ENCODE results near the gene SBK2. TPM values are rescaled to one million over a fixed set of nuclear protein-coding genes. Genes with fewer than 3 reads are reported as not detected.
"Not testable (repeated sequence)": the region's sequence is repeated elsewhere in the genome, so short reads cannot be mapped to it uniquely, and the experiment has no call there.

Gene SBK2, protein sequence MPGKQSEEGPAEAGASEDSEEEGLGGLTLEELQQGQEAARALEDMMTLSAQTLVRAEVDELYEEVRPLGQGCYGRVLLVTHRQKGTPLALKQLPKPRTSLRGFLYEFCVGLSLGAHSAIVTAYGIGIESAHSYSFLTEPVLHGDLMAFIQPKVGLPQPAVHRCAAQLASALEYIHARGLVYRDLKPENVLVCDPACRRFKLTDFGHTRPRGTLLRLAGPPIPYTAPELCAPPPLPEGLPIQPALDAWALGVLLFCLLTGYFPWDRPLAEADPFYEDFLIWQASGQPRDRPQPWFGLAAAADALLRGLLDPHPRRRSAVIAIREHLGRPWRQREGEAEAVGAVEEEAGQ
- polyA plus RNA-seq (2013): 0.07 TPM

GRCh38 chr19:55536951-55537740, at the start of gene SBK2:
SBK2 (minus strand) TSS chr19:55537133; CDS start chr19:55536294, 839 bp downstream.
- no peaks in the 10 kb centered on the region for H3K27me3 ChIP-seq (replicated peaks in 2 of 5; ENCODE audit: control insufficient read depth in 4 of 5, insufficient read depth in 5 of 5, low read length in 4 of 5)
- H3K9me3 ChIP-seq (ENCODE audit: control extremely low read depth in 1 of 5, control insufficient read depth in 4 of 5, insufficient read depth in 2 of 5, low read depth in 1 of 5, low read length in 4 of 5): no peaks in the 10 kb centered on the region
- no peaks in the 10 kb centered on the region for H3K36me3 ChIP-seq (ENCODE audit: control insufficient read depth in 4 of 4, insufficient read depth in 4 of 4, low read length in 3 of 4)
- no peak within 1 kb of the TSS for H3K27ac ChIP-seq (ENCODE audit: insufficient read depth in 1 of 2, low read depth in 1 of 2, low read length in 2 of 2, poor library complexity in 1 of 2, severe bottlenecking in 2 of 2)
- ChIA-PET POLR2A (no interaction called here), CTCF (interaction anchor here (1.0 kb wide), 1 partner anchor 94 kb away, joined by 5 read pairs; no protein-coding TSS in a partner anchor)
- H3K4me1 ChIP-seq (ENCODE audit: control extremely low read depth in 1 of 4, control insufficient read depth in 4 of 4, insufficient read depth in 4 of 4, low read length in 3 of 4): no peaks in the 10 kb centered on the region
- WGBS (ENCODE audit: insufficient coverage): 48% methylated on average over 6 of the region's 14 CpGs
- DNase-seq: peak; percentile 20 to 47 (median 46)
- no peak within 1 kb of the TSS for H3K4me3 ChIP-seq (ENCODE audit: control insufficient read depth in 1 of 7, extremely low read depth in 1 of 7, insufficient read depth in 4 of 7, low read depth in 2 of 7, low read length in 6 of 7)

- no peak overlapping the region for H3K27ac ChIP-seq (ENCODE audit: insufficient read depth in 1 of 2, low read depth in 1 of 2, low read length in 2 of 2, poor library complexity in 1 of 2, severe bottlenecking in 2 of 2)
- peaks cover 0 to 35% (median 27%) of the 10 kb centered on the region in 4 experiments for H3K4me1 ChIP-seq (ENCODE audit: control extremely low read depth in 1 of 4, control insufficient read depth in 4 of 4, insufficient read depth in 4 of 4, low read length in 3 of 4)
- WGBS (ENCODE audit: insufficient coverage): under 1% methylated on average over 34 of the region's 36 CpGs
- H3K27me3 ChIP-seq (replicated peaks in 2 of 5; ENCODE audit: control insufficient read depth in 4 of 5, insufficient read depth in 5 of 5, low read length in 4 of 5): no peaks in the 10 kb centered on the region
- H3K4me3 ChIP-seq (ENCODE audit: control insufficient read depth in 1 of 7, extremely low read depth in 1 of 7, insufficient read depth in 4 of 7, low read depth in 2 of 7, low read length in 6 of 7): peak overlapping the region in 6 of 7 experiments; percentile 39 to 76 (median 60)
- DNase-seq: peak; percentile 61 to 67 (median 63)
- POLR2A ChIA-PET: interaction anchor here (0.6 to 2.2 kb wide), 3 partner anchors 9 to 146 kb away, joined by 3 to 10 read pairs (median 4); partner anchors contain the start of gene FIZ1
- CTCF ChIA-PET: interaction anchor here (2.1 kb wide), 1 partner anchor 69 kb away, joined by 6 read pairs; no protein-coding TSS in a partner anchor
- H3K9me3 ChIP-seq (ENCODE audit: control extremely low read depth in 1 of 5, control insufficient read depth in 4 of 5, insufficient read depth in 2 of 5, low read depth in 1 of 5, low read length in 4 of 5): no peaks in the 10 kb centered on the region
- H3K36me3 ChIP-seq (ENCODE audit: control insufficient read depth in 4 of 4, insufficient read depth in 4 of 4, low read length in 3 of 4): no peaks in the 10 kb centered on the region
Observed at GRCh38 chr19:55585658-55586339, 48.9 kb upstream of the SBK2 start.

DNA sequence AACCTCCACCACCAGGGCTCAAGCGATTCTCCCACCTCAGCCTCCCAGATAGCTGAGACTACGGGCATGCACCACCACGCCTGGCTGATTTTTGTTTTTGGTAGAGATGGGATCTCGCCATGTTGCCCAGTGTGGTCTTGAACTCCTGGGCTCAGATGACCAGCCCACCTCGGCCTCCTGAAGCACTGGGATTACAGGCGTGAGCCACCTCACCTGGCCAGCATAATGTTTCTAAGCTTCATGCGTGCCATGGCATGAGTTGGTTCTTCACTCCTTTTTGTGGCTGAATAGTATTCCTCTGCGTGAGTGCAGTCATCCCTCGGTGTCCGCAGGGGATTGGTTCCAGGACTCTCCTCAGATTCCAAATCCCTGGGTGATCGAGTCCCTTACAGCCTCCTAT, 47.9 kb upstream of the SBK2 start:
- Histone ChIP-seq H3K27me3 (replicated peaks in 2 of 5; ENCODE audit: control insufficient read depth in 4 of 5, insufficient read depth in 5 of 5, low read length in 4 of 5) (no peaks in the 10 kb centered on the region), H3K4me3 (ENCODE audit: control insufficient read depth in 1 of 7, extremely low read depth in 1 of 7, insufficient read depth in 4 of 7, low read depth in 2 of 7, low read length in 6 of 7) (no peak overlapping the region), H3K4me1 (ENCODE audit: control extremely low read depth in 1 of 4, control insufficient read depth in 4 of 4, insufficient read depth in 4 of 4, low read length in 3 of 4) (peaks cover 0 to 37% (median 30%) of the 10 kb centered on the region in 4 experiments), H3K36me3 (ENCODE audit: control insufficient read depth in 4 of 4, insufficient read depth in 4 of 4, low read length in 3 of 4) (no peaks in the 10 kb centered on the region), H3K9me3 (ENCODE audit: control extremely low read depth in 1 of 5, control insufficient read depth in 4 of 5, insufficient read depth in 2 of 5, low read depth in 1 of 5, low read length in 4 of 5) (no peaks in the 10 kb centered on the region), H3K27ac (ENCODE audit: insufficient read depth in 1 of 2, low read depth in 1 of 2, low read length in 2 of 2, poor library complexity in 1 of 2, severe bottlenecking in 2 of 2) (no peak overlapping the region)
- no peak for DNase-seq
- ChIA-PET CTCF (interaction anchor here (0.5 kb wide), 1 partner anchor 36 kb away, joined by 3 read pairs; no protein-coding TSS in a partner anchor), POLR2A (interaction anchor here (2.2 kb wide), 1 partner anchor 14 kb away, joined by 10 read pairs; the partner anchor contains the start of gene FIZ1)
- WGBS (ENCODE audit: insufficient coverage): 81% methylated on average over 9 of the region's 11 CpGs

DNA sequence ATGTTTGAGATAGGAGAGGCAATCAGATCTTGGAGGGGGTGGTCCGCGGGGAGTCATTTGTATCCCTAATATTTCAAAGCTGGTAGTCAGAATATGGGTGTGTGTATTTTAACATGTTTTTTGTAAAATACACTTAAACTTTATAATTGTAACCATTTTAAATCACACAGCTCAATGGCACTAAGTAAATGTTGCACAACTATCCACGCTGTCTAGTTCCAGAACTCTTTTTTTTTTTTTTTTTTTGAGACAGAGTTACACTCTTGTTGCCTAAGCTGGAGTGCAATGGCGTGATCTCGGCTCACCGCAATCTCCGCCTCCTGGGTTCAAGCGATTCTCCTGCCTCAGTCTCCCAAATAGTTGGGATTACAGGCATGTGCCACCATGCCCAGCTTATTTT, 47.0 kb upstream of the SBK2 start:
- H3K4me3 ChIP-seq (ENCODE audit: control insufficient read depth in 1 of 7, extremely low read depth in 1 of 7, insufficient read depth in 4 of 7, low read depth in 2 of 7, low read length in 6 of 7); H3K27ac ChIP-seq (ENCODE audit: insufficient read depth in 1 of 2, low read depth in 1 of 2, low read length in 2 of 2, poor library complexity in 1 of 2, severe bottlenecking in 2 of 2); H3K9me3 ChIP-seq (ENCODE audit: control extremely low read depth in 1 of 5, control insufficient read depth in 4 of 5, insufficient read depth in 2 of 5, low read depth in 1 of 5, low read length in 4 of 5); H3K36me3 ChIP-seq (ENCODE audit: control insufficient read depth in 4 of 4, insufficient read depth in 4 of 4, low read length in 3 of 4); DNase-seq; H3K27me3 ChIP-seq (replicated peaks in 2 of 5; ENCODE audit: control insufficient read depth in 4 of 5, insufficient read depth in 5 of 5, low read length in 4 of 5): not testable (repeated sequence)
- ChIA-PET POLR2A (interaction anchor here (0.6 kb wide), 1 partner anchor 346 kb away, joined by 4 read pairs; no protein-coding TSS in a partner anchor), CTCF (interaction anchor here (0.7 to 1.4 kb wide), 2 partner anchors 9 to 53 kb away, joined by 3 read pairs; no protein-coding TSS in a partner anchor)
- WGBS (ENCODE audit: insufficient coverage): no CpG with 5 or more reads among the region's 8 CpGs
- peaks cover 0 to 41% (median 34%) of the 10 kb centered on the region in 4 experiments for H3K4me1 ChIP-seq (ENCODE audit: control extremely low read depth in 1 of 4, control insufficient read depth in 4 of 4, insufficient read depth in 4 of 4, low read length in 3 of 4)

GRCh38 chr19:55582284-55582683, 45.4 kb upstream of the SBK2 start:
- CTCF ChIA-PET; H3K27ac ChIP-seq (ENCODE audit: insufficient read depth in 1 of 2, low read depth in 1 of 2, low read length in 2 of 2, poor library complexity in 1 of 2, severe bottlenecking in 2 of 2); H3K27me3 ChIP-seq (replicated peaks in 2 of 5; ENCODE audit: control insufficient read depth in 4 of 5, insufficient read depth in 5 of 5, low read length in 4 of 5); H3K4me3 ChIP-seq (ENCODE audit: control insufficient read depth in 1 of 7, extremely low read depth in 1 of 7, insufficient read depth in 4 of 7, low read depth in 2 of 7, low read length in 6 of 7); DNase-seq; H3K9me3 ChIP-seq (ENCODE audit: control extremely low read depth in 1 of 5, control insufficient read depth in 4 of 5, insufficient read depth in 2 of 5, low read depth in 1 of 5, low read length in 4 of 5); POLR2A ChIA-PET: not testable (repeated sequence)
- H3K36me3 ChIP-seq (ENCODE audit: control insufficient read depth in 4 of 4, insufficient read depth in 4 of 4, low read length in 3 of 4): peaks cover 0 to 12% (median 7%) of the 10 kb centered on the region in 4 experiments
- peaks cover 0 to 32% (median 29%) of the 10 kb centered on the region in 4 experiments for H3K4me1 ChIP-seq (ENCODE audit: control extremely low read depth in 1 of 4, control insufficient read depth in 4 of 4, insufficient read depth in 4 of 4, low read length in 3 of 4)
- WGBS (ENCODE audit: insufficient coverage): 86% methylated on average over 1 of the region's 4 CpGs

GRCh38 chr19:55581823-55582223, 44.9 kb upstream of the SBK2 start:
- no peak for DNase-seq
- WGBS (ENCODE audit: insufficient coverage): 73% methylated on average over 4 of the region's 6 CpGs
- no peaks in the 10 kb centered on the region for H3K9me3 ChIP-seq (ENCODE audit: control extremely low read depth in 1 of 5, control insufficient read depth in 4 of 5, insufficient read depth in 2 of 5, low read depth in 1 of 5, low read length in 4 of 5)
- no peak overlapping the region for H3K27ac ChIP-seq (ENCODE audit: insufficient read depth in 1 of 2, low read depth in 1 of 2, low read length in 2 of 2, poor library complexity in 1 of 2, severe bottlenecking in 2 of 2)
- peak overlapping the region in 1 of 7 experiments; percentile 91 for H3K4me3 ChIP-seq (ENCODE audit: control insufficient read depth in 1 of 7, extremely low read depth in 1 of 7, insufficient read depth in 4 of 7, low read depth in 2 of 7, low read length in 6 of 7)
- POLR2A ChIA-PET: interaction anchor here (0.6 kb wide), 1 partner anchor 10 kb away, joined by 7 read pairs; no protein-coding TSS in a partner anchor
- H3K36me3 ChIP-seq (ENCODE audit: control insufficient read depth in 4 of 4, insufficient read depth in 4 of 4, low read length in 3 of 4): peaks cover 0 to 16% (median 9%) of the 10 kb centered on the region in 4 experiments
- no peaks in the 10 kb centered on the region for H3K27me3 ChIP-seq (replicated peaks in 2 of 5; ENCODE audit: control insufficient read depth in 4 of 5, insufficient read depth in 5 of 5, low read length in 4 of 5)
- CTCF ChIA-PET: interaction anchor here (0.9 to 1.7 kb wide), 3 partner anchors 10 to 24 kb away, joined by 3 to 7 read pairs (median 4); partner anchors contain the start of gene ZNF865
- peaks cover 0 to 28% (median 25%) of the 10 kb centered on the region in 4 experiments for H3K4me1 ChIP-seq (ENCODE audit: control extremely low read depth in 1 of 4, control insufficient read depth in 4 of 4, insufficient read depth in 4 of 4, low read length in 3 of 4)
